SK-N-SH (cell line): ENCODE measurements around the gene HOMER3. TPM values are rescaled to one million over a fixed set of nuclear protein-coding genes. Genes with fewer than 3 reads are reported as not detected.

Source experiments
- CTCF ChIA-PET: fragments of 300-600, 350-600 bp; formaldehyde crosslinking; extraction: SDS; loops from one replicate; lab custom pipeline; 2021; lab: Yijun Ruan, JAX
- POLR2A ChIA-PET: fragments of 350-600 bp; sonication (Branson Sonifier 250); formaldehyde crosslinking; extraction: SDS; loops from one replicate; lab custom pipeline; 2020; ENCODE audit warnings: antibody characterized with exemption, inconsistent platforms; lab: Yijun Ruan, JAX
- DNase-seq: peaks from one replicate; pipeline ENCODE4 v3.0.0; 2012
- H2AFZ ChIP-seq: fragments of 200-600 bp; sonication (generic); 2 replicates; pipeline ENCODE4 v1.8.1; 2016; ENCODE audit warnings: antibody characterized with exemption, mild to moderate bottlenecking, low read depth
- H3F3A ChIP-seq: fragments of 200-600 bp; sonication (generic); replicated peaks from 2 replicates; pipeline ENCODE3; 2016; ENCODE audit warnings: antibody characterized with exemption, mild to moderate bottlenecking; ENCODE audit not compliant: insufficient read depth
- H3K27ac ChIP-seq, 2 experiments: fragments of 200-500 bp in 1 of 2; fragments of 200-600 bp in 1 of 2; sonication (Bioruptor generic) in 1 of 2; sonication (generic), shearing (Covaris generic) in 1 of 2; 2 replicates each; pipeline versions ENCODE4 v1.5.1 to v1.6.1; 2014 to 2016; ENCODE audit warnings: low read depth in 2 of 2, inconsistent platforms in 1 of 2, low read length in 1 of 2, mild to moderate bottlenecking in 1 of 2, mixed read lengths in 1 of 2
- H3K27me3 ChIP-seq: fragments of 200-600 bp; sonication (generic), shearing (Covaris generic); 2 replicates; pipeline ENCODE4 v1.6.1; 2016; ENCODE audit warnings: mixed run types; ENCODE audit not compliant: insufficient read depth
- H3K36me3 ChIP-seq, 2 experiments: fragments of 200-500 bp in 1 of 2; fragments of 200-600 bp in 1 of 2; sonication (Bioruptor generic) in 1 of 2; sonication (generic) in 1 of 2; replicated peaks in 1 of 2; 2 replicates each; pipeline versions ENCODE3 to v1.5.1; 2014 to 2016; ENCODE audit warnings: low read length in 1 of 2, mild to moderate bottlenecking in 1 of 2; ENCODE audit not compliant: insufficient read depth in 2 of 2, control insufficient read depth in 1 of 2
- H3K4me1 ChIP-seq, 2 experiments: fragments of 200-500 bp in 1 of 2; fragments of 200-600 bp in 1 of 2; sonication (Bioruptor generic) in 1 of 2; sonication (generic), shearing (Covaris generic) in 1 of 2; 2 replicates each; pipeline versions ENCODE4 v1.5.1 to v1.6.1; 2014 to 2016; ENCODE audit warnings: low read depth in 1 of 2, low read length in 1 of 2, mixed run types in 1 of 2; ENCODE audit not compliant: insufficient read depth in 2 of 2, control insufficient read depth in 1 of 2
- H3K4me2 ChIP-seq: fragments of 200-600 bp; sonication (generic), shearing (Covaris generic); 2 replicates; pipeline ENCODE4 v1.6.1; 2017; ENCODE audit warnings: mixed run types
- H3K4me3 ChIP-seq, 2 experiments: fragments of 200-500 bp in 1 of 2; fragments of 200-600 bp in 1 of 2; sonication (Bioruptor generic) in 1 of 2; sonication (generic), shearing (Covaris generic) in 1 of 2; 2 replicates each; pipeline versions ENCODE4 v1.5.1 to v1.8.1; 2014 to 2016; ENCODE audit warnings: low read depth in 2 of 2, inconsistent platforms in 1 of 2, low read length in 1 of 2, mild to moderate bottlenecking in 1 of 2, mixed read lengths in 1 of 2, moderate library complexity in 1 of 2
- H3K79me2 ChIP-seq: fragments of 200-600 bp; sonication (generic); 2 replicates; pipeline ENCODE4 v1.8.1; 2017; ENCODE audit warnings: mild to moderate bottlenecking; ENCODE audit not compliant: insufficient read depth
- H3K9ac ChIP-seq: fragments of 200-600 bp; sonication (generic); 2 replicates; pipeline ENCODE4 v1.6.1; 2017; ENCODE audit warnings: mixed run types
- H3K9me2 ChIP-seq: fragments of 200-600 bp; sonication (generic); 2 replicates; pipeline ENCODE4 v1.6.1; 2017; ENCODE audit warnings: mixed run types
- H3K9me3 ChIP-seq: fragments of 200-600 bp; sonication (generic); 2 replicates; pipeline ENCODE4 v1.6.1; 2017; ENCODE audit warnings: mixed run types, mild to moderate bottlenecking, moderate library complexity
- H4K20me1 ChIP-seq: fragments of 200-600 bp; sonication (generic); 2 replicates; pipeline ENCODE4 v1.6.1; 2017; ENCODE audit warnings: mild to moderate bottlenecking, mixed run types; ENCODE audit not compliant: insufficient read depth
- CTCF ChIP-seq: fragments of 200-600 bp; sonication (generic); IDR thresholded peaks from 2 replicates; pipeline ENCODE4 v1.6.1; 2017; ENCODE audit warnings: antibody characterized with exemption, mild to moderate bottlenecking, moderate library complexity
- ELF1 ChIP-seq: IDR thresholded peaks from 2 replicates; pipeline ENCODE4 v1.4.0; 2012
- FOSL2 ChIP-seq: IDR thresholded peaks from 2 replicates; pipeline ENCODE4 v1.4.0; 2012; ENCODE audit warnings: low read depth, mild to moderate bottlenecking, moderate library complexity, borderline replicate concordance
- FOXM1 ChIP-seq: IDR thresholded peaks from 2 replicates; pipeline ENCODE4 v1.4.0; 2012; ENCODE audit warnings: low read depth, mild to moderate bottlenecking
- GATA2 ChIP-seq: sonication (generic); formaldehyde crosslinking; IDR thresholded peaks from 2 replicates; pipeline ENCODE4 v1.5.0; 2020; ENCODE audit warnings: mild to moderate bottlenecking, missing genetic modification reagents
- MXI1 ChIP-seq: IDR thresholded peaks from 2 replicates; pipeline ENCODE4 v1.6.1; 2012; ENCODE audit warnings: mild to moderate bottlenecking, low read depth, low read length, improper control_type of control experiment
- NFIC ChIP-seq: IDR thresholded peaks from 2 replicates; pipeline ENCODE4 v1.4.0; 2012; ENCODE audit warnings: borderline replicate concordance
- PBX3 ChIP-seq: IDR thresholded peaks from 2 replicates; pipeline ENCODE4; 2012
- POLR2AphosphoS5 ChIP-seq: IDR thresholded peaks from 2 replicates; pipeline ENCODE4 v1.6.1; 2012; ENCODE audit warnings: low read depth, low read length
- RXRA ChIP-seq: IDR thresholded peaks from 2 replicates; pipeline ENCODE4 v1.4.0; 2012; ENCODE audit warnings: low read depth, mild to moderate bottlenecking, borderline replicate concordance
- SIN3A ChIP-seq: IDR thresholded peaks from 2 replicates; pipeline ENCODE4 v1.6.1; 2012; ENCODE audit warnings: low read depth, mild to moderate bottlenecking, low read length, moderate library complexity, borderline replicate concordance
- TAF1 ChIP-seq: IDR thresholded peaks from 2 replicates; pipeline ENCODE4 v1.6.1; 2012; ENCODE audit warnings: low read depth, mild to moderate bottlenecking, low read length, moderate library complexity, borderline replicate concordance
- TCF12 ChIP-seq: IDR thresholded peaks from 2 replicates; pipeline ENCODE4 v1.4.0; 2012
- TEAD4 ChIP-seq: IDR thresholded peaks from 2 replicates; pipeline ENCODE4 v1.4.0; 2012; ENCODE audit warnings: mild to moderate bottlenecking, borderline replicate concordance; ENCODE audit not compliant: insufficient read depth
- WGBS: methylation state at CpG from one replicate; pipeline ENCODE4 v1.1.6; 2017; ENCODE audit warnings: low lambda C conversion rate; 5-methylcytosine and 5-hydroxymethylcytosine counted together
- polyA plus RNA-seq, 3 experiments: library from polyadenylated mRNA; depleted of rRNA; stranded (reverse); fragments of >200 nt; gene quantifications; 2 replicates each; pipeline ENCODE4 v1.2.3, GENCODE V29; 2012
- TF ChIP-seq, protein P1 (sequence below): IDR thresholded peaks from 2 replicates; pipeline ENCODE4 v1.4.0; 2012; ENCODE audit warnings: low read depth
- TF ChIP-seq, protein P2 (sequence below): fragments of 150-350 bp; IDR thresholded peaks from 2 replicates; pipeline ENCODE4 v1.6.1; 2017; ENCODE audit warnings: antibody characterized with exemption, low read length, low read depth, borderline replicate concordance
- TF ChIP-seq, protein P3 (sequence below): IDR thresholded peaks from 2 replicates; pipeline ENCODE4 v1.4.0; 2012; ENCODE audit warnings: low read depth, borderline replicate concordance

The HOMER3 gene
- polyA plus RNA-seq, 1 of the 3 experiments (the other 2 are of a cell fraction) = 83.0 TPM

GRCh38 chr19:18946918-18947317, 5.9 kb upstream of the HOMER3 start:
- Histone ChIP-seq H4K20me1 (no peaks in the 10 kb centered on the region), H3K9me3 (no peaks in the 10 kb centered on the region), H3K27ac (no peak overlapping the region), H3K4me1 (no peaks in the 10 kb centered on the region; a peak in 1 of 4 replicates), H2AFZ (no peak overlapping the region), H3K27me3 (no peaks in the 10 kb centered on the region), H3K4me3 (no peak overlapping the region), H3K4me2 (no peak overlapping the region), H3K36me3 (no peaks in the 10 kb centered on the region), H3F3A (peaks cover 3% of the 10 kb centered on the region), H3K9ac (no peak overlapping the region), H3K79me2 (no peaks in the 10 kb centered on the region), H3K9me2 (no peaks in the 10 kb centered on the region)
- CTCF ChIA-PET = interaction anchor here (0.9 to 2.1 kb wide), 2 partner anchors 25 to 40 kb away, joined by 3 to 8 read pairs; no protein-coding TSS in a partner anchor
- no peak for DNase-seq
- no peak for TF ChIP-seq CTCF
- no peak for TF ChIP-seq GATA2 (CRISPR knock-in tag)
- no peak for TF ChIP-seq MXI1
- TF ChIP-seq ELF1 = no peak
- TF ChIP-seq, protein P1, sequence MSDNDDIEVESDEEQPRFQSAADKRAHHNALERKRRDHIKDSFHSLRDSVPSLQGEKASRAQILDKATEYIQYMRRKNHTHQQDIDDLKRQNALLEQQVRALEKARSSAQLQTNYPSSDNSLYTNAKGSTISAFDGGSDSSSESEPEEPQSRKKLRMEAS = no peak
- no peak for TF ChIP-seq POLR2AphosphoS5
- no peak for TF ChIP-seq FOXM1
- TF ChIP-seq FOSL2 = no peak
- TF ChIP-seq SIN3A = no peak
- TF ChIP-seq, protein P2, sequence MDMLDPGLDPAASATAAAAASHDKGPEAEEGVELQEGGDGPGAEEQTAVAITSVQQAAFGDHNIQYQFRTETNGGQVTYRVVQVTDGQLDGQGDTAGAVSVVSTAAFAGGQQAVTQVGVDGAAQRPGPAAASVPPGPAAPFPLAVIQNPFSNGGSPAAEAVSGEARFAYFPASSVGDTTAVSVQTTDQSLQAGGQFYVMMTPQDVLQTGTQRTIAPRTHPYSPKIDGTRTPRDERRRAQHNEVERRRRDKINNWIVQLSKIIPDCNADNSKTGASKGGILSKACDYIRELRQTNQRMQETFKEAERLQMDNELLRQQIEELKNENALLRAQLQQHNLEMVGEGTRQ = no peak
- TF ChIP-seq NFIC = no peak
- no peak for TF ChIP-seq TCF12
- no peak for TF ChIP-seq RXRA
- TF ChIP-seq PBX3 = no peak
- TF ChIP-seq, protein P3, sequence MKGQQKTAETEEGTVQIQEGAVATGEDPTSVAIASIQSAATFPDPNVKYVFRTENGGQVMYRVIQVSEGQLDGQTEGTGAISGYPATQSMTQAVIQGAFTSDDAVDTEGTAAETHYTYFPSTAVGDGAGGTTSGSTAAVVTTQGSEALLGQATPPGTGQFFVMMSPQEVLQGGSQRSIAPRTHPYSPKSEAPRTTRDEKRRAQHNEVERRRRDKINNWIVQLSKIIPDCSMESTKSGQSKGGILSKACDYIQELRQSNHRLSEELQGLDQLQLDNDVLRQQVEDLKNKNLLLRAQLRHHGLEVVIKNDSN = no peak
- no peak for TF ChIP-seq TAF1
- no peak for TF ChIP-seq TEAD4
- POLR2A ChIA-PET = no interaction called here
- WGBS = 91% methylated on average over 13 of the region's 14 CpGs
